Measurements from ENCODE around the gene LRRC42.

LRRC42 gene

GRCh38 chr1:53946252-53947171 is at the start of gene LRRC42:
LRRC42 (plus strand) TSS chr1:53946350; CDS start chr1:53952000, 5,650 bp downstream.
- no peak for DNase-seq

- peak; percentile 74 for DNase-seq
These were observed 49.4 kb upstream of the LRRC42 start for GRCh38 chr1:53896635-53897229.

GRCh38 chr1:53899206-53899628 is 46.9 kb upstream of the LRRC42 start:
- no peak for DNase-seq

GRCh38 chr1:53899708-53900107 is 46.4 kb upstream of the LRRC42 start:
- no peak for DNase-seq

- no peak for DNase-seq
These were observed 43.7 kb upstream of the LRRC42 start for GRCh38 chr1:53902235-53903138.

GRCh38 chr1:53905509-53905908 is 40.6 kb upstream of the LRRC42 start:
- DNase-seq, result no peak

- no peak for DNase-seq
These were observed 40.0 kb upstream of the LRRC42 start for GRCh38 chr1:53906121-53906520.

- no peak for DNase-seq
These were observed 36.2 kb upstream of the LRRC42 start for GRCh38 chr1:53909946-53910345.

- DNase-seq, result no peak
These were observed 34.7 kb upstream of the LRRC42 start for GRCh38 chr1:53911442-53911841.

- no peak for DNase-seq
These were observed 32.7 kb upstream of the LRRC42 start for GRCh38 chr1:53913352-53914033.

GRCh38 chr1:53918343-53918742 is 27.8 kb upstream of the LRRC42 start:
- no peak for DNase-seq

- no peak for DNase-seq
These were observed 26.5 kb upstream of the LRRC42 start for GRCh38 chr1:53919675-53920066.

- DNase-seq, result no peak
These were observed 18.7 kb upstream of the LRRC42 start for GRCh38 chr1:53927376-53927881.

GRCh38 chr1:53929246-53929960 is 16.7 kb upstream of the LRRC42 start:
- DNase-seq, result no peak

- no peak for DNase-seq
These were observed 15.2 kb upstream of the LRRC42 start for GRCh38 chr1:53930932-53931331.

GRCh38 chr1:53931523-53931922 is 14.6 kb upstream of the LRRC42 start:
- DNase-seq, result no peak

GRCh38 chr1:53934170-53934765 is 11.9 kb upstream of the LRRC42 start:
- no peak for DNase-seq

GRCh38 chr1:53936430-53936829 is 9.7 kb upstream of the LRRC42 start:
- no peak for DNase-seq

GRCh38 chr1:53938136-53938830 is 7.9 kb upstream of the LRRC42 start:
- DNase-seq, result no peak

- no peak for DNase-seq
These were observed 3.8 kb upstream of the LRRC42 start for GRCh38 chr1:53942127-53942957.
